HG02938 (cell line): ENCODE measurements around the gene RBMS1.
"Not testable (repeated sequence)": the region's sequence is repeated elsewhere in the genome, so short reads cannot be mapped to it uniquely, and the experiment has no call there.

Source experiments
- ATAC-seq: cut with Tn5 transposase; IDR thresholded peaks from one replicate; pipeline ENCODE4 v1.9.1; 2021; ENCODE audit warnings: mild to moderate bottlenecking, moderate library complexity; ENCODE audit not compliant: unreplicated experiment

RBMS1 gene

GRCh38 chr2:160502478-160502877 lies 8.9 kb upstream of the RBMS1 start:
- ATAC-seq = no peak

- ATAC-seq = no peak
Observed at GRCh38 chr2:160501370-160501769, 7.8 kb upstream of the RBMS1 start.

- ATAC-seq = no peak
Observed at GRCh38 chr2:160499865-160500264, 6.3 kb upstream of the RBMS1 start.

- no peak for ATAC-seq
Observed at GRCh38 chr2:160498137-160498536, 4.5 kb upstream of the RBMS1 start.

- no peak for ATAC-seq
Observed at GRCh38 chr2:160494201-160494644, 616 bp upstream of the RBMS1 start.

- ATAC-seq = peak; percentile 29
Observed at GRCh38 chr2:160492401-160493226, 993 bp downstream of the RBMS1 start.

DNA sequence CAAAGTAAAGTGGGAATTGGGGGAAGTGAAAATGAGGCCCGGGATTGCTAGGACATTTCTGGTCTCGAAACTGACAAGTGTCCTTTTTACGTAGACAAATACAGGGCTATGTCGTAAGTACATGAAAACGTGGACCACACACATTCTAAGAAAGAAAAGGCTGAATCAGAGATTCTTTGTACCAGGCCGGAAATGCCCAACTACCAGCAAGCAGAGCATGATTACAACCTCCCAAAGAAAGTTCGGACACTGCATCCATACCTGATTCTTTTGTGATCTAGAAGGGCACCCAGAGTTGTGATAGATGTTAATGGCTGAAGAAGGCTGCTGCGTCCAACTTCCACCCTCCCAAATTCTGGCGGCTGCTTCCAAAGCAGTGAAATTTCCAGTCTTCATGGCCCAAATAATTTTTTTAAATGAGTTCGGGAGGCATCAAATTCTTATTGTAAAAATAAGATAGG lies 1.7 kb downstream of the RBMS1 start:
- no peak for ATAC-seq

DNA sequence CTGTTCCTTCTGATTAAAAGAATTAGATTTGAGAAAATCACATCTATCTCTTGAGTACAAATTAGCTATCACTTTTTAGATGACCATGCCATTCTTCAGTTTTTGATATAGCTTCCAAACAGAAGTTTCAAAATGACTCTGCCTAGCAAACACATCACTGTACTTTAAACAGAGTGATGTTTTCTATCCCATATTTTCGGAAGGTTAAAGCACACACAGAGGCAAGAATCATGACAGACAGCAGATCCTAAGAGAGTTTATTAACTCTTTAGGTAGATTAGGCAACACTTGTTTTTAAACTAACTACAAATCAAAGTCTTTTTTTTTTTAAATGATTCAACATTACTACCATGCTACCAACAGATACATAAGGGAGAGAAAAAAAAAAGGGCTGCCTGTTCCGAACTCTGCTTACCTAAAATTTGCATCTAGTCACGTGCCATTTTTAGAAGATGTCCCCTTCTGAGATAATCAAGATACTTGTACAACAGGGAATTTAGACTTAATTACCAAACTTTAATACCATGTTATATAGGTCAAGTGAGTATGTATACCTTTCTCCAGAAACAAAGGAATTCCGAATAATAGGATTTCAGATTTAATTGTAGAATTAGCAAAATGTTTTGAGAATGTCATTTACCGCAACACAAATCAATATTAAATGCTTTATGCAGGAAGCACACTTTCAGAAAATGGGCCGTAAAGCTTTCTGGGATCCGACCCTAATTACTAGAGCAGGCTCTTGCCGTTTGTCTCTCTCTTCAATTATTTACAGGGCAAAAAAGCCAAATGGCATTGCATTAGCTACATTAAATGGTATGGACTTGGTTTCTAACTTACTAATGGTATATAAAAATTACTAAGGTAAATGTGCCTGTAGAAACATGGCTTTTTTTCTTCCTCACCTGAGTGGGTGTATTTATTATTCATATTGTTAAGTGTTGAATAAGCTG lies 2.6 kb downstream of the RBMS1 start:
- no peak for ATAC-seq

DNA sequence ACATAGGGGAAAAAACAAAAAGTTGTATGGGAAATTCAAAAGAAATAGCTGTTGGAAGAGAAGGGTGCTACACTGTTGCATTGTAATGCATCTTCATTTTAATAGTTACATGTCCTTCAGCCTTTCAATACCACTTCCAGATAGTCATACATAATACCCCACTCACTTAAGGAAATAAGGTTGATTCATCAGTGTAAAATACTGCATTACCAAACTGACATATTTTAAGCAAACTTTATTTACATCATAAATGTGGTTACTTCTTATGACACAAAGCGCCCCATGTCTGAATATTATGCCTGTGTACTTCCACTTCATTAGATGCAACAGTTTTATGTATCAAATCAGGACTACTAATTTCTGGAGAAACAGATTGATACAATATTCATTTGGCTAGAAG lies 4.5 kb downstream of the RBMS1 start:
- no peak for ATAC-seq

DNA sequence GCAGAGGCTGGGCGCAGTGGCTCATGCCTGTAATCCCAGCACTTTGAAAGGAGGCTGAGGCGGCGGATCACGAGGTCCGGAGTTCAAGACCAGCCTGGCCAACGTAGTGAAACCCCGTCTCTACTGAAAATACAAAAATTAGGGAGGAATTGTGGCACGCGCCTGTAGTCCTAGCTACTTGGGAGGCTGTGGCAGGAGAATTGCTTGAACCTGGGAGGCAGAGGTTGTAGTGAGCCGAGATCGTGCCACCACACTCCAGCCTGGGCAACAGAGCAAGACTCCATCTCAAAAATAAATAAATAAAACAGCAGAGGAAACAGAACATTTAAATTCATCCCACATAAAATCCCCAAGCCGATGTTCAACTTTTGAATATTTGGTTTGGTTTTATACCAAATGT lies 5.3 kb downstream of the RBMS1 start:
- not testable (repeated sequence) for ATAC-seq

DNA sequence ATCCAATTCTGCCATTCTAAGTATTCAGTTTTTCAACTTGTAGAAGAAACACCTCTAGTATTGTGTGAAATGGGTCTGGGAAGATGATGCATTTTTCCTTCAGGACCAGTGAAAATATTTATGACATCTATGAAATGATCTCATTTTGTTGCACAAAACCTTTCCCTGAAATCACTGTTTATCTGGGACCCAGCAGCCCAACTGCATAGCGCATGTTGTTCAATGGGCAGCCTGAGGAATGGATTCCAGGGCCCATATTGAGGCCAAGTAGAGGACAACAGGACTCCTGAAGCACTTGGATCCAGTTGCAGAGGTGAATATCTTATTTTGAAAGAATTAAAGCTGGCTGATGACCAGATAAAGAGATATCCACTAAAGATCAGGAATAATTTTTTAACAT lies 7.3 kb downstream of the RBMS1 start:
- ATAC-seq = no peak

DNA sequence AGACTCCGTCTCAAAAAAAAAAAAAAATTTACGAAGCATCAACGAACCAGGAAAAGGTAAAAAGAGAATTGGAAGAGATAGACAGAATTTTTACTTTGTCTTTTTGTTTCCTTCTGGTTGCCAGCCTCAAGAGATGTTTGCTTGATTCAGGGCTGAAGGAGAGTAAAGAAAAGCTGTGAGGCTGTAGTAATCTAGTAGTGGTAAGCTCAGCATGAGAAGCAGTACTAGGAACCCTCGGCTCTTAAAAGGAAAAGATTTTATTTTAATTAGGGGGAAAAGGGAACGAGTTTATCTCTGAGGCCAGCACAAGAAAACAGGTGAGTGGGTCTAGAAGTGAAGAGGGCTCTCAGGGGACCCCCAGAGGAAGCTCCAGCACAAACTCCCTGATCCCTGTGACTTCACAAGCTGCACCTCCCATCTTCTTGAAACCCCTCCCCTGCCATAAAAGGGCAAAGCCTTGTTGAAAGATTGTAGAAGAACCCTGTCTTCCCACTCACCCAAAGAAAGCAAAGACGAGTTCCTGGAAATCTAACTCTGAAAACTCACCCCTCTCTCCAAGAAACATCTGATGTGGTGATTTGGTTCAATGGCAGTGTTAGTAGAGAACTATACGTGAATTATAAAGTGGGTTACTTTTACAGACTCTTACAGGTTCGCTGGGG lies 8.6 kb downstream of the RBMS1 start:
- no peak for ATAC-seq

- no peak for ATAC-seq
Observed at GRCh38 chr2:160482673-160483072, 10.9 kb downstream of the RBMS1 start.

GRCh38 chr2:160479269-160479668 lies 14.3 kb downstream of the RBMS1 start:
- no peak for ATAC-seq

DNA sequence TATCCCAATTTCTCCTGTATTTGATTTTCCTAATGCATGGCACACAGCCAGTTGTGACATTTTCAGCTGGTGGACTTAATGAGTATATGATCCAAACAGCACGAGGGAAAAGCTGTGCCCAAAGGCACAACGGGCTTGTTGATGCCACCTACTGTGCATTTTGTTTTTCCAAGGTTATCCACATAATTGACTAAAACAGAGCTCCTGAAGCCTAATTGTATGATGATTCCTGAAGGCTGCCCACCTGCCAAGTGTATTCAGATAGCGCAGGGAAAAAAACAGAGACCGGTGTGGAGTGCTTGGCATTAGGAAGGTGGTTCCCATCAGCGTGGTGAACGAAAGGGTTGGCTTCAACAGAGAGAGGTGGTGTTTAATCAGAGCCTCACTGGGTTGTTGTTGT lies 14.9 kb downstream of the RBMS1 start:
- no peak for ATAC-seq

DNA sequence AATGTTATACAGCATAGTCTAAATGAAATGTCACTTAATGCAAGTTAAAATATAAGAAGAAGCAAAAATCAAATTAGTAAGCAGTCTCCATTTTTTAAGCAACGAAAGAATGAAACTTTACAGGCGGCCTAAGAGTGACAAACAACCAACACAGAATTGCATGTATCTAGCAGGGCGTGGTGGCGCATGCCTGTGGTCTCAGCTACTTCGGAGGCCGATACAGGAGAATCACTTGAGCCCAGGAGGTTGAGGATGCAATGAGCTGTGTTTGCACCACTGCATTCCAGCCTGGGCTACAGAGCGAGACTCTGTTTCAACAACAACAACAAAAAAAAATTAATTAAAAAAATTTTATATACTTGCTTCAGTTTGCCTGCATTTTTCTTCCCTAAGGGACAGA lies 16.6 kb downstream of the RBMS1 start:
- ATAC-seq = no peak

DNA sequence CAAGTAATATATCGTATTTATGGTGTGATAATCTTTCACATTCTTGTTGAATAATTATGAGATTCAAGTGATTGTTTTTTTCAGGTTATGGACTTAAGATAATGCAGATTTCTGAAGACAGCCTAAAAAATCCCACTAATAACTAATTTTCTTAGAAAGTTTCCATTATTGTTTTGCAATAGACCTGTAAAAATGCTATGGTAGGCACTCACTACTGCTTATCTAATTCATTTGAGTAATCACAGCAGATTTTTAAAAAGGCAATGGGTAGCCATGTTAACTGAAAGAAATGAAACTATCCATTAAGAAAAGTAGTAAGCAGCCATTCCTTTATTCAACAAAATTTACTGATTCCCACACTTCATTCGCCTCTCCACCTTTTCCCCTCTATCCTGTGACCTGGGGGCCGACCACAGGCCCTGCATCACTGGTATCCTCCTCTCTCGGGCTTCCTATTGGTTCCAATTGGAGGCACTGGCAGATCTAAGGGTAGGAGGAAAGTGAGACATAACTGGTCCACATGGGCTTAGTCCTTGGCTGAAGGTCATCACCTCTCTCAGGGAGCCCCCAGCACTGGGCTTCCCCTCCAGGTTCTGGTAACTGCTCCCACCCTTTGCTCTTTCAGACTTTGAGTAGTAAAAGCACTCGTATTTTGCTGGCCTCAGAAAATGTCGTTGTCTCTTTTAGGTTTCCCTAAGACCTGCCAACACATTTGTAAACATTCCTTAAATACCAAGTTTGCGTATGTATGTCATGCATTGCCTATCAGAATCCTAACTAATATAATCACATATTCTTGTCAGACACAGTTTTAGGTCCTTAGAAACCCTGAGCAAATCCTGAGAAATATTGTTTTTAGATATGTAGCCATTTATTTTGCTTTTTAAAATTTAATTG lies 18.5 kb downstream of the RBMS1 start:
- no peak for ATAC-seq

- ATAC-seq = no peak
Observed at GRCh38 chr2:160474319-160474645, 19.3 kb downstream of the RBMS1 start.

DNA sequence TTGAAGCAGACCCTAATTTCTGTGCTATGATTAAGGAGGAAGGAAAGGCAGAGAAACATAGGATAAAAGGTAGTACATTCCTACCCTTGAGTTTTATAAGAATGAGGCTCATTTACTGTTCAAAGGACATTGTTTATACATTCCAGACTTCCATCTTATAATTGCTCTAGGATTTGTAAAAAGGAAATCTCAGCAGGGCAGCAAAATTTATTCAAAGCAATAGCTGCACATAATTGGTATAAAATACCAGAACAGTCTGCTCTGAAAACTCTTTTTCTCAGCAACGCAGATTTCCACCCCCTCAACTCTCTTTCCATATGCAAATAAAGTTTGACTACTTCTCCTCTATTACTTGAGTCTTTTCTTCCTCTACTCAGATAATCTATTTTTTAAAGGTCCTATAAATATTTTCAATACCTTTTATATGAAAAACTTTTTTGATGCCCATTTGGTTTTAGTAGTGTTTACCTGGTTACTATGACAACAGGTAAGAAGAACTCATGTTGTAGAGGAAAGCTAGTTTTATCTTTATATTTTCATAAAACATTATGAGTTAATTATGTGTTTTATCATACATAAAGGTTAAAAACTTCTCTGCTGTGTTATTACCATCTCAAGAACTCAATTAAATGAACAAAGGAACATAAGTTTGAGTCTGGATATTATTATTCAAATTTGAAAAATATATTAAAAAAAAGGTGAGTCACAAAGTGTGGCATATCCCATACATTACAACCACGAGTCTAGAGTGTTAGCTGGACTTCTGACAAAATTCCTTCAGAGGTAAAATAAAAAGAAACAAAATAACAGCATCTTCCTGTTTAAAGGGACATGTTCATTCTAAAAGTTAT lies 19.9 kb downstream of the RBMS1 start:
- no peak for ATAC-seq
